Activated CD4-positive, alpha-beta T cell treated with anti-CD3 and anti-CD28 coated beads, Interleukin-10, Interleukin-2, amounts not matched to agents 100 ng/mL and 50 ng/mL, durations not matched to agents 16 hours and 8 hours (primary cell): ENCODE measurements around the gene CCDC134.
"Not testable (repeated sequence)": the region's sequence is repeated elsewhere in the genome, so short reads cannot be mapped to it uniquely, and the experiment has no call there.

Source experiments
- DNase-seq: peaks from one replicate; pipeline ENCODE4 v3.0.0-alpha.2; 2020

Gene CCDC134

GRCh38 chr22:41845380-41846267 is 45.1 kb downstream of the CCDC134 start:
- DNase-seq: no peak

DNA sequence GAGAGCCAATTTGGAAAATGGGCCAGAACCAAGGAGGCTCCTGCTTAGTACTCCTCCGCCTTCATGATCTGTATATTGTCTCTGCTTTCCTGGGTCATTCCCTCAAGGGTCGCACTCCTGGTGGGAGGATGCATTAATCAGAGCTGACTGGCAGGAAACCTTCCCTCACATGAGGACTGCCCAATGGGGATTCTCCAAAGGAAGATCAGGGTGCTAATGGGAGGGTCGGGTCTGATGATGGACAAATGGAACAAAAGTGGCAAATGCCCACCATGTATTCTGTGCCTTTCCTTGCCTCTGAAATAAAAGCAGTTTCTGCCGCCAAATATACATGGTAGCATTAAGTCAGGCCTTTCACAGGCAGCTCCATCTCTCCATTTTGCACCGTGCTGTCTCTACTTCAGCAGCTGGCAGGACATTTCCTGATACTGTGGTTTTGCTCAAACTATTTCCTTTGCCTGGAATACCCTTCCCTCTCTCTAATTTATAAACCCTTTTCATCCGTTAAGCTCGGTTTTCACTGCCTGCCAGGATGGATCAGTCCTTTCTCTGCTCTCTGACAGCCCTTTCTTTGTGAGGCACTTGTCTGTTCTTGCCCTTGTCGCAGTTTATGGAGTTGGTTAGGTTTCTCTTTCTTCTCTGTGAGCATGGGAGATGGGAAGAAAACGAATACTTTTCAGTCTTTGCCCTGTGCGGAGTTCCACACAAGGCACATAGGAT is 45.9 kb downstream of the CCDC134 start:
- no peak for DNase-seq

GRCh38 chr22:41847300-41847699 is 46.8 kb downstream of the CCDC134 start:
- no peak for DNase-seq

DNA sequence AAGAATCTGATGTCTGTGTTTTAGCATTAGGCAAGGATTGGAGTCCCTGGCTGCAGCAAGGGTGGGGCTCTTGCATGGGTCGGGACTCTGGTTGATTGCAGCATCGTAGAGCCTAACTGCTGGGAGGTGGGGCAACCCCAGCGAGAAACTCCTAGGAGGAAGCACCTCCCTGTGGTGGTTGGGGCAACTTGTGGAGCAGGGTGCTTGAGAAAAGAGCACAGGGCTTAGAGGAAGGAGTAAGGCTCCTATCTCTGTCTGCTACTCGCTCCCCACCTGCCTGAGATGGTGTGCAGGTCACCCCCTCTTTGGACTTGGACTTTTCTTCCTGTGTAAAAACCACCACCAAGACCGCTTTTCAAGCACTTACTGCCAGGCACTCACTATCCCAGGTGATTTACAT is 48.0 kb downstream of the CCDC134 start:
- DNase-seq: no peak

DNA sequence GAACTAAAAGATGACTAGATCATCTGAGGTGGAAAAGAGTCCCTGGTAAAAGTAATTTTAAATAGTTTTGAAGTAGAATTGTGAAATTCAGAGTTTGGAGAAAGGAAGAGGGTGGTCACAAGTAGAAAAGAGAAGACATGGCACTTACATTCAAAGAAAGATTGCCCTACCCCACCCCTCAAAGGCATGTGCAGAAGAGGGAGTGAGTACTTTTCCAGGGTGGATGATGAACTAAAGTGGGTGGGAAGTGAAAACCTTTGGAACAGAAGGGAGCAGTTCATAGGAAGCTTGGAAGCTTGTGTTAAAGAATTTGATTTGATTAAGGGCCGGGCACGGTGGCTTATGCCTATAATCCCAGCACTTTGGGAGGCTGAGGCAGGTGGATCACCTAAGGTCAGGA is 56.0 kb downstream of the CCDC134 start:
- DNase-seq: no peak

GRCh38 chr22:41857155-41857859 is 56.8 kb downstream of the CCDC134 start:
- peak; percentile 95 for DNase-seq

- no peak for DNase-seq
Observed at GRCh38 chr22:41857860-41858199, 57.4 kb downstream of the CCDC134 start.

DNA sequence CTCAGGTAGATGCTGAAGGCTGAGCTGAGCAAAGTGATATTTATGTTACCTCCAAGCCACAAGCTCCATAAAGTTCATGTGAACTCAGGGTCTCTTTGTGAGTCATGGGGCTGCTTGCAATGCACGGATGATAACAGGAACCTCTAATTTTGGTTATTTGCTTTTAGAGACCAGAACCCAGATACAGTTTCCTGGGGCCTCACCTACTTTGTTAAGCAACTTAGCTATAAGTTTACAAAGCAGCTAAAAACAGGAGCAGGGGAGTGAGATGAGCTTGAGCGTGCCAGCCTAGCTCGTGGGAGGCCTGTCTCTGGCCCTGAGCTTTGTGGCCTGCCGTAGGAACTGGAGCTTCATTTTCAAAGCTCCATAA is 61.7 kb downstream of the CCDC134 start:
- DNase-seq: peak; percentile 77

GRCh38 chr22:41862530-41863266 is 62.2 kb downstream of the CCDC134 start:
- DNase-seq: peak; percentile 77

DNA sequence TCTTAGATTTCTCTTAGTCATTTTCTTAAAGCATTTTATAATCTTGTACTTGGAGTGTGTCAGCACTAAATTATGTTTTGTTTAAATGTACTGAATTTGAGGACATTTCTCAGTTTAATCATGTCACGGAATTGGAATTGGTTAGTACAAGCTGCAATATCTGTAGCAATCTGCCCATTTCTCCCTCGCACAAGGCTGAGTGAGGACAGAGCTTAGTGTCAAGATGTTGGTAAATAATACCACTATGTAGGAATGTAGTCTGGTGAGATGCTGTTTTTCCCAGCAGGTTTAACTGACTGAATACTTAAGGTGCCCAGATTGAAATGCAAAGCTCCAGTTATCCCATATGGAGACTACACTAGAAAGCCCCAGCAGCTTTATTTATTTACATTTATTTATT is 63.0 kb downstream of the CCDC134 start:
- no peak for DNase-seq

DNA sequence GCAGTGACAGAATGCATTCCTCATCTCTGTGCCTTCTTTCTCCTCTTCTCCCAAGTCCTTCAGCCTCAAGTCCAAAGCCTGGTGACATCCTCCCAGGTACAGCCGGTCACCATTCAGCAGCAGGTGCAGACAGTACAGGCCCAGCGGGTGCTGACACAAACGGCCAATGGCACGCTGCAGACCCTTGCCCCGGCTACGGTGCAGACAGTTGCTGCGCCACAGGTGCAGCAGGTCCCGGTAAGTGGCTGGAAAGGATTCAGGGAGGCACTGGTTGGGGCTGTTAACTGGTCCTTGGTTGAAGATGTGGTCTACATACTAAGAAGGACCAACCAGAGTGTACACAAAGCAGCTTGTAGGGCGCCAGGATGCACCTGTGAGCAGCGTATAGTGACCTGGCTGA is 68.1 kb downstream of the CCDC134 start:
- DNase-seq: no peak

DNA sequence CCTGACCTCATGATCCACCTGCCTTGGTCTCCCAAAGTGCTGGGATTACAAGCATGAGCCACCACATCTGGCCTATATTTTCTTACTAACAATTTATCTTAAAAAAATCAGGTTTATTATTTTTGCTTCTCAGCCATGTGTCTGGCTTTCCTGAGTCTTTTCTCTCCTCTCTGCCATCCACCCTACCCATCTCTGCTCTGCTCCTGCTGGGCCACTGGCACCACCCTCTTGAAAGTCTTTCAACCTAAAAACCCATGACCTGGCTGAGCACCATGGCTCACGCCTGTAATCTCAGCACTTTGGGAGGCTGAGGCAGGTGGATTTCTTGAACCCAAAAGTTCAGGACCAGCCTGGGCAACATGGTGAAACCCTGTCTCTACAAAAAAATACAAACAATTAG is 69.6 kb downstream of the CCDC134 start:
- DNase-seq: not testable (repeated sequence)

DNA sequence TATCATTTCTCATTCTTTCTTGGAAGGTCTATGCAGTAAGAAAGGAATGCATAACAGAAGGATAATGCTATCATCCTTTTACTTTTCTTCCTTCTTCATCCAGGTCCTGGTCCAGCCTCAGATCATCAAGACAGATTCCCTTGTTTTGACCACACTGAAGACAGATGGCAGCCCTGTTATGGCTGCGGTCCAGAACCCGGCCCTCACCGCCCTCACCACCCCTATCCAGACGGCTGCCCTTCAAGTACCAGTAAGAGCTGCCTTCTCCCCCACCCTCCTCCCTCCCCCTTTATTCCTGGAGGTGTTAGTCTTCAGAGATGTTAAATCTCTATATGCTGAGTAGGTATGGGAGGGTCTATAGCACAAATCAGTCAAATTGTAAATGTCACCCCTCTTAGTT is 70.3 kb downstream of the CCDC134 start:
- DNase-seq: no peak

GRCh38 chr22:41873391-41873790 is 72.9 kb downstream of the CCDC134 start:
- peak; percentile 79 for DNase-seq

DNA sequence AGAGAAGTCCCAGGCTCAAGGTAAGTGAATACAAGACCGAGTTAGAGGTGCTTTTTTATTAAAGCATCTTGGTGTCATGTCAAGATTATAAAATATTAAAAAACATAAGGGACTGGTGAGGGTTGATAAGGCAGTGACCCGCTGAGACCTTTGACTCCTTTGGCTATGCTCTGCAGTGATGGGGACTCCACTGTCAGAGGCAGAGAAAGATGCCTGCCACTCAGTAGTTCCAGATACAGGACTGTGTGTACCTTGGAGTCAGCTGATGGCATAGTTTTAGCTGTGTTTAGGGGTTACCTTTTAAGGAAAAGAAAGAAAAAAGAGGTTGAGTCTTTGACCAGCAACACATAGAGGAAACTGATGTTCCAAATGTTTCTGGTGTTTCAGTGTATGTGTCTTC is 73.6 kb downstream of the CCDC134 start:
- no peak for DNase-seq

- no peak for DNase-seq
Observed at GRCh38 chr22:41875531-41876270, 75.2 kb downstream of the CCDC134 start.
